ENCODE results near the gene SPRYD3.
"Not testable (repeated sequence)": the region's sequence is repeated elsewhere in the genome, so short reads cannot be mapped to it uniquely, and the experiment has no call there.

SPRYD3 gene

DNA sequence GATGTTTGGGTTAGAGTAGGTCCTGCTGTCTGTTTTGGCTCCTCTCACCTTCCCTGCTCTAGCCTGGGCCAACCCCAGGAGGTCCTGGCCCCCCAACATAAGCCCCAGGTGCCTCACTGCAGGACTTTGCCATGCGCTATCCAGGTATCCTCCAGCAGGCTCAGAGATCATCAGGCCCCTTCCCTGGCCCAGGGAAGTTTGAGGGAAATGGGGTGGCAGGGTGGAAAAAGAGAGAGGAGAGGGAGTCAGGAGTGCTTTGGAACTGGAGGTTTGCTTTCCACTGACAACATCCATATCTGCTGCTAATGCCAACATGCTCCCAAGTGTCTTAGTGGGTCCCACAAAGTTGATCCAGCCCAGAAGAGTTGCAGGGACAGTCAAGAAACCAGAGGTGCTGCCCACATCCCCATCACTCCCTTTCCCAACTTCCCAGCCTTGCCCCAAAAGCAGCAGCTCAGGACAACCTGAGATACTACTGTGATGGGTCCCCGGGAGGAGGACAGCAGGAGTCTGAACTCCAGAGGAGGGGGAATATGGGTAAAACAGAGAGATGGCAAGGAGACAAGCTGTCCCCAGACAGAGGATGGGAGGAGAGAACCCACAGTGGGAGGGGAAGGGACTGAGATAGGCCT is 28.6 kb downstream of the SPRYD3 start:
- no peak for DNase-seq (ENCODE audit: low read depth)

DNA sequence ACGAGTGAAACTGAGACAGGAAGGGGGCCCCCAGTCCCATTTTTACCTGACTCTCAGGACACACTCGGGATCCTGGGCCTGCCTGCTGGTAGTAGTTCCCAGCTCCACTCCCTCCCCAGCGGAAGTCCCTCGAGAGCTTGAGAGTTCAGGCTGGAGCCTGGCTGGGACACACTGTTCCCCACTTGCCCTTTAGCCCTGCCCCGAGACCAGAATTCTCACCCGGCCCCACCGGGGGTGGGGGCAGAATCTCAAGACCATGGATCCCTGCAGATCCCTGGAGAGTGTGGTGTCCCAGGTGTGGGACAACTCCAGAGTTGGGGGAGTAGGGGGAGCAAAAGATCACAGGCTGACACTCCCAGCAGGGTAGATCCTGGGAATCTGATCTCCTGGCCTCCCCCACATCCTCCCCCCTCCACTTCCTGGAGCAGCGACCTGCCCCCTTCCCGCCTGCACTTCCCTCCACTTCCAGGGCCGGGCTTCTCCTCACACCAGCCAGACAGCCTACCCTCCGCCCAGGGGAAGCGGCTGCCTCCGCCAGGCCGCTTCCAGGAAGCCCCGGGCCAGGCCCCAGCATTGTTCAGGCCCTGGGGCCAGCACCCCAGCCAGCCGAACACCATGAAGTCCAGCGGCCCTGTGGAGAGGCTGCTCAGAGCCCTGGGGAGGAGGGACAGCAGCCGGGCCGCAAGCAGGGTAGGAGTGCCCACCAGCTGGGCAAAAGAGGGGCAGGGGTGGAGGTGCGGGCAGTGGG is 29.4 kb downstream of the SPRYD3 start, which contains the start of gene TNS2:
Gene TNS2 (plus strand): TSS at position 495 of the 748 bp plus-strand sequence. CDS start 121 bp downstream, at position 616.
- DNase-seq (ENCODE audit: low read depth) = no peak

DNA sequence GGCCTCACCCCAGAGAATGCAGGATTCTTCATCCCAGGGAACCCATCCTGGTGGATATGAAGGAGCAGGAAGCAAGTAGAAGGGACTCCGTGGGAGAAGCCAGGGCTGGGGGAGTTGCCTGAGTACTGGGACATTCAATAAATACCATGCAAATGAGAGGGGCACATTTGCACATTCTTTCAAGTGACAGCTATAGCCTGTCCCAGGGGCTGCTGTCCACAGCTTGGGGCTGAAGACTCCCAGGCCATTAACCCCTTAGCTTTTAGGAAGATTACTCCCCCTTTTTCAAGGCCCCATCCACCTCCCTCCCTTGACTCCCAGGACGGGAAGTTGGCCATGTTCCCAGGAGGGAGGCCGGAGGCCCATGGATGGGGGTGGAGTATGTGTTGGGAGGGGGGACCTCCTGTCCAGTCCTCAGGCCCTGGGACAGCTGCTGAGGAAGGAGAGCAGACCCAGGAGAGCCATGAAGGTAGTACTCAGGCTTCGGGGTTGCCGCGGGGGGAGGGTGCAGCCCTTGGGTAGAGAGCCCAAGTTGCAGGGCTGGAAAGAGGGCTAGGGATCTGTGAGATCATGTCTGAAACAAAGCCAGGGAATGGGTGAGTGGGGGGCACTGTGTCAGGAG is 30.3 kb downstream of the SPRYD3 start:
- DNase-seq (ENCODE audit: low read depth) = no peak

DNA sequence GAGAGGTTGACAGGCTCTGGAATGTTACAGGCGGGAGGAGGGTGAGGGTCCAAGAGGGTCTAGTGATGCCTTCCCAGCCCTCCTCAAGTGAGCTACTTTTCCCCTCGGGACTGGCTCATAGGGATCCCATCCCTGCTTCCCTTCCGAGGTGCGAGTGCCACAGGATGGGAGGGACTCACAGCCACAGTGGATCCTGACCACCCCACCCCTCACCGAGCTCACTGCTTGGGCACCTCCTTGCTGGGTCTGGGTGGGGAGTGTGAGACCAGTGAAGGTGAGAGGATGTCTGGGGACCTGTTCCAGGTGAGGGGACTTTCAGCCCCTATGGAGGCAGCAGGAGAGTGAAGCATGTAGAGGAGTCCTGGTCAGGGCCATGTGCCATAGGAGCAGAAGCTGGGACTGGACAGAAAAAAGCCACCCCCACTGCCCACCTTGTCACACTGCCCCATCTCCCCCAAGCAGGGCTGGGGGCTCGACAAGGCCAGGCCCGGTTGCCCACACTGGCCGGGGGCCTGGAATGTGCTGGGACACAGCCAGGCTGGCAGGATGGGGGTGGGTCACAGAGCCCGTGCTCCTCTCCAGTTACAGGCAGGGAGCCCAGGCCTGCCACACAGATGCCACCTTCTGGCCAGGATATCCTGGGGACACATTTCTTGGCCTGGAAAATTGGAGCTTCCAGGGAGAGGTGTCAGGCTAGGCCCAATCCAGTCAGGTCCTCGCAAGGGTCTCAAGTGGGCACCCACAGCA is 31.0 kb downstream of the SPRYD3 start:
- no peak for DNase-seq (ENCODE audit: low read depth)

DNA sequence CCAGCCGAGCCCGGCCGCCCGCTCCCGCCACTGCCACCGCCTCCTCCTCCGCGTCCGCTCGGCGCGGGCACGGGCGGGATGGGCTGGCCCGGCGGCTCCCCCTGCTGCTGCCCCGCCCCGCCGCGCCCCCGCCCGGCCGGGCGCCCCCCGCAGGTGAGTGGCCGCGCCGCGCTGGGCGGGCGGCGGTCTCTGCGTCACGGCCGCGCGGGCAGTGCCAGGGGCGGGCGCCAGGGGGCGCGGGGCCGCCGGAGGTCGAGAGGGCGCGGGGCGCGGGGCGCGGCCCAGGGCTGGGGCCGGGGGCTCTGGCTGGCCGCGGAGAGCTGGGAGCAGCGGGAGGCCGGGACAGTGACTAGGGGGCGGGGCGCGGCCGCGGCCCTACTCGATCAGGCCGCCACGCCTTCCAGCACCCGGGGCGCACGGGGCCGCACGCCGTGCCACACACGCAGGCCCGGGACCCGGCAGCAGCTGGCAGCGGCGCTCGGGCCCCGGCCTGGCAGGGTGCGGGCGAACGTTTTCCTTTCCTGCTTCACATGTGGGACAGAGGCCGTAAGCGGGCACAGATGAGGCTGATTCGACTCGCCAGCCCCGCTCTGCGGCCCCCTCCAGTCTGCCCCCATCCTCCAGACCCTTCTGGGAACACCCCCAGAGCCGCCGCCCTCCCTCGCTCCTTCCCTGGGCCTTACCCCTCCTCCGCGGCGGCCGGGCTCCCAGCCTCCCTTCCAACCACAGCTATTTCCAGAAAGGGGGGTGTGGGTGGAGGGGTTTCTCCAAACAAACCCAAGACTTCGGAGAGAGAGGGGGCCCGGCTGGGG is 31.8 kb downstream of the SPRYD3 start:
- no peak for DNase-seq (ENCODE audit: low read depth)

DNA sequence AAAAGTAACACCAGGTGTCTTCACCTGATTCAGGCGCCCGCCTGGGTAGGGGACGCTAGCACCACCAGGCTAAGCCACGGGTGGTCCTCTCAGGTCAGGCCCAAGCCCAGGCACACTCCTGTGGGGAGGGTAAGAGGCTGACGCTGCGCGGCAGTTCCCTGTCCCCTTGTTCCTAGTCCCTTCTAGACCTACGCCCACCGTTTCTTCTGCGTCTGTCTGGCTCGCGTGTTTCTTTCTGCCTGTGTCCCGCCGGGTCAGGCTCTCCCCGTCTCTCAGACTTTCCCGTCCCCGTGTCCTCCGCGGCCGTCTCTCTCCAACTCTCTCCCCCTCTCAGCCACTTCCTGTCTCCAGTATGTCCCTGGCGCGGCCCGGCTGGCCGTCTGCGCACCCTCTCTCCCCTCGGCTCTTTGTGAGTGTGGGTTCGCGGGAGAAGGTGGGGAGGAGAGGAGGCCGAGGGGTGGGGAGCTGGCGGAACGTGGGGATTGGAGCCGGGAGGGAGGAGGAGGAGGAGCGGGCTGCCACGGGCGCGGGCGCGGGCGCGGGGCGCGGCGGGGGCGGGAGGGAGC is 32.5 kb downstream of the SPRYD3 start:
- peak; percentile 75 for DNase-seq (ENCODE audit: low read depth)

DNA sequence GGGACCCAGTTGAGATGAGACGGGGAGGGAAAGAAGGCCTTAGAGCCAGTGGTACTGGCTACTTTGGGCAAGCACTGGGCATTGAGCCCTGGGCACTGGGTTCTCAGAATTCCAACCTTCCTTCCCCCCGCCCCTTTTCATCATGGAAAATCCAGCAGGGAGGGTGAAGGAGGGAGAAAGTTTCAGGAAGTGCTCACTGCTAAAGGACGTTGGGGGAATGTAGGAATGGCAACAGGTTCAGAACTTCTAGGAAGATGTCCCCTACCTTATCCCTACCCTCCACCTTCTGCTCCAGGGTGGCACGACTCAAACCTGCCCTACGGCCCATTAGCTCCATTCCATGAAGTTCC is 33.5 kb downstream of the SPRYD3 start:
- no peak for DNase-seq (ENCODE audit: low read depth)

DNA sequence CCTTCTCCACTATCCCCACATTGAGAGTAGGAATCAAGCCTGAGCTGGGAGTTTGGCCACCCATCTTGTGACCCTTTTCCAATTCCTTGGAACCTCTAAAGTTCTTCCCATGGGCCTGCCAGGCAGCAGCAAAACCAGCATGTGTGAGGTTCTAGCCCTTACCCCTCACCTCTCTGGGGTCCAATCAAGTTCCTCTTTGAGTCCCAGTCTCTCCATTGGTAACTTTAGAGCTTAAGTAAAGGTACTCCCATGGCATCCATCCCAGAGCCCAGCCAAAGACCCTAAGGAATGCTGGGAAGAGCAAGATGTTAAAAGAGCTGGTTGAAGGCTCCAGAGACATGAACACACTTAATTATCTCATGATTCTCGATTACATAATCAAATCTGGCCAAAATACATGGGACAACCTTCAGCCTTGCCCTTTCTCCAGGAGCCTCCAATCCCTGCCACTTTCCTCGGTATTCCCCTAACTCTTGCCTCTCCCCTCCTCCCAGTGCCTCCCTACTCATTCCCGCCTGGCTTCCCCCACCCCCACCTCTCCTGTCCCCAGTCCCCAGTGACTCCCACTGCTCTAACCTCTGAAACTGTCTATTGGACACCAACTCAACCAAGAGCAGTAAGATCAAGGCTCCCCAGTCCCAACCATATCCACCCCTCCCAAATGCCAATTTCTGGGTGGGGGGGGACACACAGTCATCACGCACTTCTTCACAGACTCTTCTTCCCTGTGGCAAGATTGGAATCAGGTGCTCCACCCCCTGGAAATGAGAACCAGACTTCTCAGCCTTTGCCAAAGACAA is 34.1 kb downstream of the SPRYD3 start:
- DNase-seq (ENCODE audit: low read depth) = no peak

DNA sequence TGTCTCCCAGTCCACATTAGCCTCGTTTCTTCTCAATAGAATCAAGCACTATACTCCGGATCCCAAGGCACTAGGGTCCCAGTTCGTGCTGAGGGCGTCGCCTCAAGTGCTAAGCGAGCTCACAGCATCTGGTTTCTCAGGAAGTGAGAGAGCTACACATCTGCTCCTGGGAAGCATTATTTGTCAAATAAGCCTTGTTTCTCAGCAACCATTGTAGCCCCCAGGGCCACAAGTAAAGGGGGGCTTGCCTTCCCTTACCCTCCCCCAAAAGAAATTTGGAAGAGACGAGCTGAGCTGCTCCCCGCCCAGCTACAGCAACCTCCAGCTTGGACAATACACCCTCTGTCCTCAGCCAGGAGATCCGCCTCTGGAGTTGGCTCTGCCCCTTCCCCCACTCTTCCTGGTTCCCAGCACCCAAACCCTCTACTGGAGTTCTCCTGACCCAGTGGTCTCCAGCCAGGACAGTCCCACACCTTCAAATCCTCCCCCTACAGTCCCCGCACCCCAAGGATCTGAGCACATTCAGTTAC is 35.1 kb downstream of the SPRYD3 start:
- DNase-seq (ENCODE audit: low read depth) = no peak

DNA sequence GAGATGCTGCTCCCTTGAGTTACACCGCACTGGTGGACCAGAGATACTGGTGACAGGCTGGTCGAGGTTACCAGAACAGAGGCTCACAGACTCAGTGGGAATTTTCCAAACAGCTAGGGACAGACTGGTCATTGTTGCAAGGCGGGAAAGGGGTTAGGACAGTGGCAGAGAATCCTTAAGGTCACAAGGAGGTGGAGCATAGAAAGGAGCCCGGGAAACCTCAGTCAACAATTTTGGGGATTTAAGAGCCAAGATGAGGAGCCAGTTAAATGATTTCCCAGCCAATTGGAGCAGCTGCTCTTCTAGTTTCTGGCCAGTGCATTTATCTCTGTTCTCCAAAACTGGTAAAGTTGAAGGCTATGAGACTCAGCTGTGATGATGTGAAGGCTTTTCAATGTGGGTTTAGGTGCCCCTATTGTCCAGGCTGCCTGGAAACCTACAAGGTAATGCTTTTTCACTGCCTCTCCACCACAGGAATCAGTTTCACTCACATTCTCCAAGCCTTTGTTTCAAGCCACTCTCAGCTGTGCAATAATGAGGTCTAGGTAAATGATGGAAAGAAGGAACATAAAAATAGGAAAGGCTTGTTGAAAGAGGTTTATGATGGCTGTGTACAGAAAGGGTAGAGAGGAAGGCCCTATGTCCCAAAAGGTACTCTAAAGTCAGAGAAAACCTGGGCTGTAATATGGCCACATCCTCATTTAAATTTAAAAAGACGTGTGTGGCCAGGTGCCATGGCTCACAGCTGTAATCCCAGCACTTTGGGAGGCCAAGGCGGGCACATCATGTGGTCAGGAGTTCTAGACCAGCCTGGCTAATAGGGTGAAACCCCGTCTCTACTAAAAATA is 36.4 kb downstream of the SPRYD3 start:
- DNase-seq (ENCODE audit: low read depth) = no peak

DNA sequence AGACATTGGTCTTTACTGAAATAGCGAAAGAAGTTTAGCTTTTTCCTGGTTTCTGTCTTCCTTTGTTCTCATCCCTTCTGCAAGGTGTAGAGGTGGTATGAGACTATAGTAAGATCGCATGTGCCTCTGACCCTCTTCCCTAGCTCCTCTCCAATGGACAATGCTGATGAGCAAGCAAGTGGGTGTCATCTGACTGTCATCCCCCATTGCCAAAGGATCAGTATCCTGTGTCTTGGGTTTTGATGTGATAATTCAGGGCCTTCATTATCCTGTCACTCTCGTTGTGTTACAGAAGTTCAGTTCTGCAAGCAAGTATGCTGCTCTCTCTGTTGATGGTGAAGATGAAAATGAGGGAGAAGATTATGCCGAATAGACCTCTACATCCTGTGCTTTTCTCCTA is 39.3 kb downstream of the SPRYD3 start:
- no peak for DNase-seq (ENCODE audit: low read depth)

DNA sequence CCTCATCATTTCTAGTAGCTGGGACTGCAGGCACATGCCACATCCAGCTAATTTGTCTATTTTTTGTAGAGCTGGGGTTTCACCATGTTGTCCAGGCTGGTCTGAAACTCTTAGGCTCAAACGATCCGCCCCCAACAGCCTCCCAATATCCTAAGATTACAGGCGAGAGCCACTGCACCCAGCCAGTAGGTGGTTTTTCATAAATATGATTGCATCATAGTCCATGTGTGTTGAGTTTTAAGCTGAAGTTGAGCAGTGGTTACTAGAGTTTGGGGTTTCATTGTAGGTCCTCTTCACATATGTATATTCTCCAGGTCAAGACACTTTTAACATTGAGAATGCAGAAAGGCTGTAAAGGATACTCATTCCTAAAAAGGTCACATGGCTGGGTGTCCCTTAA is 42.4 kb downstream of the SPRYD3 start:
- no peak for DNase-seq (ENCODE audit: low read depth)

DNA sequence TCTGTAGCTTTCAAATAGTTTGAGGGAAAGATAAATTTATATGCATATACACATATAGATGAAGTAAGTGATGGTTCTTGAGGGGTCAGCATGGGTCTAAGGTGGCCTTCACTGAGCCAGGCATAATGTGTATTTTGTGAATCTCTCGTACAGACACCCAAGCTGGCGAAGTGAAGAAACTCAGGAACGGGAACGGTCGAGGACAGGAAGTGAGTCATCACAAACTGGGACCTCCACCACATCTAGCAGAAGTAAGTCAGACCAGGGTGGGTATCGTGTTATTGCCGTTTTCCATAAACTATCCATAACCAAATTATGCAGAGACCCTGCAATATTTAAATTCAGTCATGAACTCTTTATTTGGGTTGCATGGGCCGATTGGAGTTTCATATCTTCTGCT is 44.7 kb downstream of the SPRYD3 start:
- DNase-seq (ENCODE audit: low read depth) = no peak

DNA sequence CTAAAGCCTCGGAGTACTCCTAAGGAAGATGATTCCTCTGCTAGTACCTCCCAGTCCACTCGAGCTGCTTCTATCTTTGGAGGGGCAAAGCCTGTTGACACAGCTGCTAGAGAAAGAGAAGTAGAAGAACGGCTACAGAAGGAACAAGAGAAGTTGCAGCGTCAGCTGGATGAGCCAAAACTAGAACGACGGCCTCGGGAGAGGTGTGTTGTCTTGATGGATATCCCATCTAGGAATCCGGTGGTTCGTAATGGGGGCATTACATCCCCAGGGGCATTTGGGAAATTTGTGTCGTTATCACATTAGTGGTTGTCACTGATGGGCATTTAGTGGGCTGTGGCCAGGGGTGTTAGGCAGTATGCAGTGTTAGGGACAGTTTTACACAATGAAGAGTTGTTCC is 45.4 kb downstream of the SPRYD3 start:
- not testable (repeated sequence) for DNase-seq (ENCODE audit: low read depth)

DNA sequence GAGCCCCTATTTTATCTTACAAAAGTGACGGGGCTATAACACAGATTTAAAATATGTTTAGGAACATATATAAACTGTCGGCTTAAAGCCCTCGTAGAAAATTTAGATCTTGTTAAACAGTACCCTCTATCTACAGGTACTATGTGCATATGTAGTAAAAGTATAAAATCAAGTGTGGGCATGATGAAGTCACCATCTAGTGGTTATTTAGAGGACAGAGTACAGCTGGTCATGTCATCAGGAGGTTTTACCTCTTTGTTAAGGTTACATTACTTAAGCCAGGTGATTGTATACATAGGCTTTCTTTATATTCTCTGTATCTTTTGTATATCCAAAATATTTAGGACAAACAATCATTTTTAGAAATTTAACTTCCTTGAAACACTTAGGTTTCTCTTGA is 47.6 kb downstream of the SPRYD3 start:
- no peak for DNase-seq (ENCODE audit: low read depth)

DNA sequence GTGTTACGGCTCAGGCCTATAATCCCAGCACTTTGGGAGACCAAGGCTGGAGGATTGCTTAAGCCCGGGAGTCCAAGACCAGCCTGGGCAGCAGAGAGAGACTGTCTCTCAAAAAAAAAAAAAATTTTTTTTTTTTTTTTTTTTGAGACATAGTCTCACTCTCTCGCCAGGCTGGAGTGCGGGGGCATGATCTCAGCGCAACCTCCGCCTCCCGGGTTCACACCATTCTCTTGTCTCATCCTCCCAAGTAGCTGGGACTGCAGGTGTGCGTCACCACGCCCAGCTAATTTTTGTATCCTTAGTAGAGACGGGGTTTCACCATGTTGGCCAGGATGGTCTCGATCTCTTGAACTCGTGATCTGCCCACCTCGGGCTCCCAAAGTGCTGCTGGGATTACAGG is 52.2 kb downstream of the SPRYD3 start:
- not testable (repeated sequence) for DNase-seq (ENCODE audit: low read depth)

DNA sequence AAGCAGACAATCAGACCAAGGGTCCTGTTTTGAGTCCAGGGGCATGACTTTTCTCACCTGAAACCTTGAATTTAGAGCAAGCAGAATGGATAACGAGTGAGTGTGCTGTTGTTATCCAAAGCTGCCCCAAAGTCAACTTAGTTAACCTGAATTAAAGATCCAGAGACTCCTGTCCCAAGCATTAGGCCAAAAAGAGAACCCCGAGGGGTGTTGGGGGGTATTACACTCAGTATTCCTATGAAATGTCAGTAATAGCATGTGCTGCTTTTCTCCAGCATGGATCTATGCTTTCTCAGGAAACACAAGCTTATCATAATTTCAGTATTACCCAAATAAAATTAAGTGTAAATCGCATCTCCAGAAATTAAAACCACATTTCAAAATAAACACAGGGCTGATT is 53.9 kb downstream of the SPRYD3 start:
- no peak for DNase-seq (ENCODE audit: low read depth)

DNA sequence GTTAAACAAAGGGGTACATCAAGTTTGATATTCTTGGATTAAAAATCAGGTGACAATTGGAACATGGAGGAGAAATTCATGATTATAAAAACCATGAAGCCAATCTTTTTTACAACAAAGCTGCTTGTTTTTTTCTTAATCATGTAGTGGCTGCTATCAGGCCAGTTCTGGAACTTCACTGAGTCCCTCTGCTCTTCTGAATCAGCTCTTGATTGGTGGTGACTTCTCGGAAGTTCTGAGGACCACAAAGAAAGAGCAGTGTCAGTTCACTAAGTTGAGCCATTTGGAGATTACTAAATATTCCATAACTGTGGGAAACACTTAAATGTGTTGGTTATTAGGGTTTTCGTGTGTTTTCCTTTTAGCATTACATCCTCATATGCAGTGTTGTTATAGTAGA is 64.5 kb downstream of the SPRYD3 start:
- DNase-seq (ENCODE audit: low read depth) = no peak
